ENCODE results near the gene MGLL.

MGLL gene

GRCh38 chr3:127785711-127786265, 36.5 kb downstream of the MGLL start:
- no peak for TF ChIP-seq CTCF (conservative IDR thresholded peaks at IDR 0.05; ENCODE audit: control insufficient read depth, insufficient read depth, low read depth, low read length)
- H3K4me3 ChIP-seq (ENCODE audit: control insufficient read depth, low read depth, low read length) = no peak overlapping the region
- no peak for DNase-seq (ENCODE audit: low read depth)

GRCh38 chr3:127784865-127785710, 37.2 kb downstream of the MGLL start:
- no peak for TF ChIP-seq CTCF (conservative IDR thresholded peaks at IDR 0.05; ENCODE audit: control insufficient read depth, insufficient read depth, low read depth, low read length)
- H3K4me3 ChIP-seq (ENCODE audit: control insufficient read depth, low read depth, low read length) = no peak overlapping the region
- DNase-seq (ENCODE audit: low read depth) = no peak

- DNase-seq (ENCODE audit: low read depth) = no peak
- no peak overlapping the region for H3K4me3 ChIP-seq (ENCODE audit: control insufficient read depth, low read depth, low read length)
- no peak for TF ChIP-seq CTCF (conservative IDR thresholded peaks at IDR 0.05; ENCODE audit: control insufficient read depth, insufficient read depth, low read depth, low read length)
Measured at GRCh38 chr3:127784283-127784682, 38.0 kb downstream of the MGLL start.

GRCh38 chr3:127783642-127784160, 38.6 kb downstream of the MGLL start:
- TF ChIP-seq CTCF (conservative IDR thresholded peaks at IDR 0.05; ENCODE audit: control insufficient read depth, insufficient read depth, low read depth, low read length) = no peak
- no peak overlapping the region for H3K4me3 ChIP-seq (ENCODE audit: control insufficient read depth, low read depth, low read length)
- no peak for DNase-seq (ENCODE audit: low read depth)

GRCh38 chr3:127783166-127783565, 39.1 kb downstream of the MGLL start:
- TF ChIP-seq CTCF (conservative IDR thresholded peaks at IDR 0.05; ENCODE audit: control insufficient read depth, insufficient read depth, low read depth, low read length) = no peak
- H3K4me3 ChIP-seq (ENCODE audit: control insufficient read depth, low read depth, low read length) = no peak overlapping the region
- no peak for DNase-seq (ENCODE audit: low read depth)

GRCh38 chr3:127781411-127782001, 40.8 kb downstream of the MGLL start:
- H3K4me3 ChIP-seq (ENCODE audit: control insufficient read depth, low read depth, low read length) = no peak overlapping the region
- DNase-seq (ENCODE audit: low read depth) = peak; percentile 55
- no peak for TF ChIP-seq CTCF (conservative IDR thresholded peaks at IDR 0.05; ENCODE audit: control insufficient read depth, insufficient read depth, low read depth, low read length)
